ENCODE results near the gene ZNF681. TPM values are rescaled to one million over a fixed set of nuclear protein-coding genes. Genes with fewer than 3 reads are reported as not detected.
A peak's percentile ranks its signal among the peaks of the same experiment; 100 is the strongest.

Gene ZNF681
- total RNA-seq, 1 donor from 2014 or later: 1.4 TPM

GRCh38 chr19:23770672-23771250 lies 12.1 kb upstream of the ZNF681 start:
- Mint-ChIP-seq H3K27me3 (ENCODE audit: low read depth) (no peaks in the 10 kb centered on the region), H3K9me3 (ENCODE audit: low read depth) (no peaks in the 10 kb centered on the region), H3K4me1 (ENCODE audit: low read depth) (no peaks in the 10 kb centered on the region), H3K36me3 (ENCODE audit: low read depth) (peaks cover 2% of the 10 kb centered on the region), H3K4me3 (ENCODE audit: unreplicated experiment) (no peak overlapping the region), H3K27ac (ENCODE audit: unreplicated experiment) (no peak overlapping the region)
- DNase-seq (ENCODE audit: low spot score): no peak
- TF ChIP-seq CTCF (IDR thresholded peaks at IDR 0.05): no peak

GRCh38 chr19:23769691-23770468 lies 11.2 kb upstream of the ZNF681 start:
- no peaks in the 10 kb centered on the region for H3K4me1 Mint-ChIP-seq (ENCODE audit: low read depth)
- H3K4me3 Mint-ChIP-seq (ENCODE audit: unreplicated experiment): no peak overlapping the region
- no peaks in the 10 kb centered on the region for H3K9me3 Mint-ChIP-seq (ENCODE audit: low read depth)
- peaks cover 4% of the 10 kb centered on the region for H3K36me3 Mint-ChIP-seq (ENCODE audit: low read depth)
- no peaks in the 10 kb centered on the region for H3K27me3 Mint-ChIP-seq (ENCODE audit: low read depth)
- H3K27ac Mint-ChIP-seq (ENCODE audit: unreplicated experiment): no peak overlapping the region
- no peak for DNase-seq (ENCODE audit: low spot score)
- no peak for TF ChIP-seq CTCF (IDR thresholded peaks at IDR 0.05)

- no peaks in the 10 kb centered on the region for H3K27me3 Mint-ChIP-seq (ENCODE audit: low read depth)
- H3K4me1 Mint-ChIP-seq (ENCODE audit: low read depth): peaks cover 10% of the 10 kb centered on the region
- H3K9me3 Mint-ChIP-seq (ENCODE audit: low read depth): no peaks in the 10 kb centered on the region
- no peak overlapping the region for H3K27ac Mint-ChIP-seq (ENCODE audit: unreplicated experiment)
- no peak for TF ChIP-seq CTCF (IDR thresholded peaks at IDR 0.05)
- peaks cover 2% of the 10 kb centered on the region for H3K36me3 Mint-ChIP-seq (ENCODE audit: low read depth)
- H3K4me3 Mint-ChIP-seq (ENCODE audit: unreplicated experiment): no peak overlapping the region
- DNase-seq (ENCODE audit: low spot score): no peak
Measured at GRCh38 chr19:23766951-23767350, 8.3 kb upstream of the ZNF681 start.

GRCh38 chr19:23764781-23765180 lies 6.1 kb upstream of the ZNF681 start:
- no peaks in the 10 kb centered on the region for H3K9me3 Mint-ChIP-seq (ENCODE audit: low read depth)
- H3K4me3 Mint-ChIP-seq (ENCODE audit: unreplicated experiment): no peak overlapping the region
- no peak for TF ChIP-seq CTCF (IDR thresholded peaks at IDR 0.05)
- no peak for DNase-seq (ENCODE audit: low spot score)
- H3K27me3 Mint-ChIP-seq (ENCODE audit: low read depth): no peaks in the 10 kb centered on the region
- peaks cover 10% of the 10 kb centered on the region for H3K4me1 Mint-ChIP-seq (ENCODE audit: low read depth)
- H3K36me3 Mint-ChIP-seq (ENCODE audit: low read depth): peaks cover 2% of the 10 kb centered on the region
- no peak overlapping the region for H3K27ac Mint-ChIP-seq (ENCODE audit: unreplicated experiment)

GRCh38 chr19:23762884-23763711 lies 4.4 kb upstream of the ZNF681 start:
- no peaks in the 10 kb centered on the region for H3K27me3 Mint-ChIP-seq (ENCODE audit: low read depth)
- H3K9me3 Mint-ChIP-seq (ENCODE audit: low read depth): no peaks in the 10 kb centered on the region
- H3K27ac Mint-ChIP-seq (ENCODE audit: unreplicated experiment): peak overlapping the region; percentile 93
- H3K4me3 Mint-ChIP-seq (ENCODE audit: unreplicated experiment): peak overlapping the region; percentile 96
- H3K36me3 Mint-ChIP-seq (ENCODE audit: low read depth): peaks cover 2% of the 10 kb centered on the region
- peak; percentile 96 for DNase-seq (ENCODE audit: low spot score)
- H3K4me1 Mint-ChIP-seq (ENCODE audit: low read depth): peaks cover 14% of the 10 kb centered on the region
- peak; percentile 21 for TF ChIP-seq CTCF (IDR thresholded peaks at IDR 0.05)

Measured in chondrocyte (in vitro differentiated cells).